ENCODE data around the gene NFIA. TPM values are rescaled to one million over a fixed set of nuclear protein-coding genes. Genes with fewer than 3 reads are reported as not detected.

Gene NFIA
- polyA plus RNA-seq, 1 donor (not counting 4 experiments of a cell fraction or from before 2014, with no cell fraction given): 14.7 TPM

DNA sequence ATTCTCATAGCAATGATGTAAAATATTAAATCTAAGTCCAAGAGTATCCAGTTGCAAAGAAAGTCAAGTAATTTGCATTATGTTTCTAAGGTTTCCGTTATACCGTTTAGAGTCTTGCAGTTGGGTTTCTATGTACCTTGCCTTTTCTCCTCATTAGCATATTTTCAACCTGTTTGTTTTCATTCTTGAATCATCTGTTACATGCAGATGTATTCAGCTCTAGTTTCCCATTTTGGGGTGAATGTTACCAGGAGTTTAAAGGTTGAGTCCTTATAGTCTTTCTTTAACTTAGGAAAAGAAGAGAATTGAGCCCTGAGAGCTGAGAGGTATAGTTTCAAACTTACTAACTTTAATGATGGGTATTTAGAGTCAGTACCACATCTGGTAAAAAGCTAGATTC, 139.9 kb downstream of the NFIA start:
- Histone ChIP-seq H4K20me1 (ENCODE audit: control insufficient read depth, extremely low read depth, insufficient read depth, low read length) (no peaks in the 10 kb centered on the region), H3K27ac (ENCODE audit: control insufficient read depth, insufficient read depth, low read length) (no peak overlapping the region), H2AFZ (ENCODE audit: control insufficient read depth, low read length) (no peak overlapping the region), H3K27me3 (ENCODE audit: control insufficient read depth, extremely low read depth, insufficient read depth, low read length) (no peaks in the 10 kb centered on the region), H3K4me1 (ENCODE audit: control insufficient read depth, extremely low read depth, insufficient read depth, low read length) (peaks cover 9% of the 10 kb centered on the region), H3K9me1 (ENCODE audit: control insufficient read depth, extremely low read depth, insufficient read depth, low read length) (no peaks in the 10 kb centered on the region), H3K4me2 (ENCODE audit: control insufficient read depth, extremely low read depth, insufficient read depth, low read depth, low read length) (no peak overlapping the region), H3K79me2 (ENCODE audit: control insufficient read depth, insufficient read depth, low read length) (no peaks in the 10 kb centered on the region), H3K9me3 (ENCODE audit: control insufficient read depth, low read depth, low read length) (no peaks in the 10 kb centered on the region), H3K36me3 (ENCODE audit: control insufficient read depth in 2 of 2, extremely low read depth in 1 of 2, insufficient read depth in 2 of 2, low read length in 2 of 2) (no peaks in the 10 kb centered on the region), H3K9ac (ENCODE audit: control insufficient read depth, extremely low read depth, insufficient read depth, low read length) (no peak overlapping the region), H3K4me3 (ENCODE audit: control insufficient read depth in 2 of 3, extremely low read depth in 1 of 3, insufficient read depth in 2 of 3, low read depth in 1 of 3, low read length in 3 of 3) (no peak overlapping the region)
- TF ChIP-seq CTCF (optimal IDR thresholded peaks at IDR 0.05 in 1 of 3, IDR thresholded peaks at IDR 0.05 in 1 of 3, conservative IDR thresholded peaks at IDR 0.05 in 1 of 3; ENCODE audit: extremely low read depth in 1 of 3, insufficient read depth in 2 of 3, low read length in 3 of 3): no peak
- no peak for TF ChIP-seq EZH2 (IDR thresholded peaks at IDR 0.05; ENCODE audit: low read length)
- FAIRE-seq: no peak
- no peak for DNase-seq (ENCODE audit: low read depth, low spot score)
- dilution Hi-C loops (cut with MboI; ENCODE audit: extremely low pct_ligation_motif_present, low sequenced_read_pairs): no loop called here

DNA sequence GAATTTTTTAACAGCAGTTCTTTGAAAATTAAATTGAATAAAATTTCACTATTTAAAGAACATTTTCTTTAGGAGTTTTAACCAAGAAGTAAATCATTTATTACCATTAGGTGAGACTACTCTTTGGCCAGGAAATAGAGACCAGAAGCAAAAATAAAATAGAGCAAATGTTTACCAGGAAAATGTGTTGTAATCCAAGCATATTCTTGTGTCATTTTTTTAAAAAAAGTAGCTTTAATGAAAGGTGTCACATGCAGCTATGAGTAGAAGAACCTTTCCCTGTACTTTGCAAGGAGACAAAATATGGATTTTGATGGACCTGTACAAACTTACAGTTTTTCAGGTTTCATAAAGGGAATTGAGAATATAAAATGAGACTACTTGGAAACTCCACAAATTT, 140.8 kb downstream of the NFIA start:
- no peaks in the 10 kb centered on the region for H4K20me1 ChIP-seq (ENCODE audit: control insufficient read depth, extremely low read depth, insufficient read depth, low read length)
- H3K27ac ChIP-seq (ENCODE audit: control insufficient read depth, insufficient read depth, low read length): no peak overlapping the region
- no peak for FAIRE-seq
- no peak overlapping the region for H3K4me2 ChIP-seq (ENCODE audit: control insufficient read depth, extremely low read depth, insufficient read depth, low read depth, low read length)
- no peaks in the 10 kb centered on the region for H3K27me3 ChIP-seq (ENCODE audit: control insufficient read depth, extremely low read depth, insufficient read depth, low read length)
- H3K9ac ChIP-seq (ENCODE audit: control insufficient read depth, extremely low read depth, insufficient read depth, low read length): no peak overlapping the region
- H3K79me2 ChIP-seq (ENCODE audit: control insufficient read depth, insufficient read depth, low read length): no peaks in the 10 kb centered on the region
- H3K4me1 ChIP-seq (ENCODE audit: control insufficient read depth, extremely low read depth, insufficient read depth, low read length): peaks cover 14% of the 10 kb centered on the region
- H3K9me1 ChIP-seq (ENCODE audit: control insufficient read depth, extremely low read depth, insufficient read depth, low read length): no peaks in the 10 kb centered on the region
- no peak for DNase-seq (ENCODE audit: low read depth, low spot score)
- H3K4me3 ChIP-seq (ENCODE audit: control insufficient read depth in 2 of 3, extremely low read depth in 1 of 3, insufficient read depth in 2 of 3, low read depth in 1 of 3, low read length in 3 of 3): no peak overlapping the region
- no peak for TF ChIP-seq EZH2 (IDR thresholded peaks at IDR 0.05; ENCODE audit: low read length)
- TF ChIP-seq CTCF (optimal IDR thresholded peaks at IDR 0.05 in 1 of 3, IDR thresholded peaks at IDR 0.05 in 1 of 3, conservative IDR thresholded peaks at IDR 0.05 in 1 of 3; ENCODE audit: extremely low read depth in 1 of 3, insufficient read depth in 2 of 3, low read length in 3 of 3): no peak
- H3K9me3 ChIP-seq (ENCODE audit: control insufficient read depth, low read depth, low read length): no peaks in the 10 kb centered on the region
- H2AFZ ChIP-seq (ENCODE audit: control insufficient read depth, low read length): no peak overlapping the region
- dilution Hi-C loops (cut with MboI; ENCODE audit: extremely low pct_ligation_motif_present, low sequenced_read_pairs): no loop called here
- no peaks in the 10 kb centered on the region for H3K36me3 ChIP-seq (ENCODE audit: control insufficient read depth in 2 of 2, extremely low read depth in 1 of 2, insufficient read depth in 2 of 2, low read length in 2 of 2)
